ENCODE measurements around the gene HTN3. TPM values are rescaled to one million over a fixed set of nuclear protein-coding genes. Genes with fewer than 3 reads are reported as not detected.
"Not testable (repeated sequence)": the region's sequence is repeated elsewhere in the genome, so short reads cannot be mapped to it uniquely, and the experiment has no call there.

The HTN3 gene
- total RNA-seq, 4 donors from 2014 or later, result not detected

DNA sequence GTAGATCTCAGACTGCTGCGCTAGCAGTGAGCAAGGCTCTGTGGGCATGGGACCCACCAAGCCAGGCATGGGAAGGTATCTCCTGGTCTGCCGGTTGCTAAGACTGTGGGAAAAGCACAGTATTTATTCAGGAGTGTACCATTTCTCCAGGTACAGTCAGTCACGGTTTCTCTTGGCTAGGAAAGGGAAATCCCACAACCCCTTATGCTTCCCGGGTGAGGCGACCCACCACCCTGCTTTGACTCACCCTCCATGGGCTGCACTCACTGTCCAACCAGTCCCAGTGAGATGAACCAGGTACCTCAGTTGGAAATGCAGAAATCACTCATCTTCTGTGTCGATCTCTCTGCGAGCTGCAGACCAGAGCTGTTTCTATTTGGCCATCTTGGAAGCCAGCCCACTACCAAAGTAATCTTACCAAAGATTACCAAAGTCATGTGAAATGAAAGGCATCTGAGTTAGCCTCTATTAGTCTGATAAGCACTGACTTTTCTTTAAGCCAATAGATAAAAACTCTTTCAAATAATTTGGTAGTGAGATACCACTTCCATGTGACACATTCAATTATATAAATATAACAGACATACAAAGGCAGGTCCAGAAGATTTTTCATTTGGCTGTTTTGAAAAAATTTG lies 13.5 kb downstream of the HTN3 start:
- intact Hi-C loops (cut with DNase I; ENCODE audit: low total_unique reads), result no loop called here
- WGBS, 2 donors, result 92 to 93% methylated on average over 7 of the region's 7 CpGs
- DNase-seq (ENCODE audit: low spot score in 2 of 2), result no peak
- H3K4me3 ChIP-seq (ENCODE audit: low read depth, poor library complexity, severe bottlenecking), result no peak overlapping the region
- no peak for TF ChIP-seq POLR2A (IDR thresholded peaks at IDR 0.05)
- TF ChIP-seq, protein P1, sequence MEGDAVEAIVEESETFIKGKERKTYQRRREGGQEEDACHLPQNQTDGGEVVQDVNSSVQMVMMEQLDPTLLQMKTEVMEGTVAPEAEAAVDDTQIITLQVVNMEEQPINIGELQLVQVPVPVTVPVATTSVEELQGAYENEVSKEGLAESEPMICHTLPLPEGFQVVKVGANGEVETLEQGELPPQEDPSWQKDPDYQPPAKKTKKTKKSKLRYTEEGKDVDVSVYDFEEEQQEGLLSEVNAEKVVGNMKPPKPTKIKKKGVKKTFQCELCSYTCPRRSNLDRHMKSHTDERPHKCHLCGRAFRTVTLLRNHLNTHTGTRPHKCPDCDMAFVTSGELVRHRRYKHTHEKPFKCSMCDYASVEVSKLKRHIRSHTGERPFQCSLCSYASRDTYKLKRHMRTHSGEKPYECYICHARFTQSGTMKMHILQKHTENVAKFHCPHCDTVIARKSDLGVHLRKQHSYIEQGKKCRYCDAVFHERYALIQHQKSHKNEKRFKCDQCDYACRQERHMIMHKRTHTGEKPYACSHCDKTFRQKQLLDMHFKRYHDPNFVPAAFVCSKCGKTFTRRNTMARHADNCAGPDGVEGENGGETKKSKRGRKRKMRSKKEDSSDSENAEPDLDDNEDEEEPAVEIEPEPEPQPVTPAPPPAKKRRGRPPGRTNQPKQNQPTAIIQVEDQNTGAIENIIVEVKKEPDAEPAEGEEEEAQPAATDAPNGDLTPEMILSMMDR (IDR thresholded peaks at IDR 0.05), result no peak

DNA sequence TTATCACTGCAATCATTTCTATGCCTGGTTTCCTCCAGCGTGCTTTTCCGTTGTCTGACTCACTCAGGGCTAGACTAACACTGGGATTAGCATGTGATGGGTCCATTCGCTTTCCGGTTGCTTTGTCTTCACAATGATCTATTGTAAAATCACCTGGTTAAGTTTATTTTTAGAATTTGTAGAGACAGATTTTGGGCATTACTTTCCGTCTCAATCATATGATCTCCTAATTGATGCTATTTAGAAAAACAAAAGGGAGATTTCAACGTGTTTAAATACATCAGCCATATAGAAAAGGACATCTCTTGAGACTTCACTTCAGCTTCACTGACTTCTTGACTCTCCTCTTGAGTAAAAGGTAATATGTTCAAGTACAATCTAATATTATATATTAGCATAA lies 21.9 kb downstream of the HTN3 start, which contains the start of gene HTN1:
Gene HTN1 (plus strand): TSS at position 301 of the 400 bp plus-strand sequence. CDS start 2,639 bp downstream, outside the sequence.
- H3K4me3 ChIP-seq (ENCODE audit: low read depth, poor library complexity, severe bottlenecking); DNase-seq (ENCODE audit: low spot score in 2 of 2); intact Hi-C loops (cut with DNase I; ENCODE audit: low total_unique reads): not testable (repeated sequence)
- WGBS, 2 donors, result 77 to 81% methylated on average over 6 of the region's 6 CpGs

DNA sequence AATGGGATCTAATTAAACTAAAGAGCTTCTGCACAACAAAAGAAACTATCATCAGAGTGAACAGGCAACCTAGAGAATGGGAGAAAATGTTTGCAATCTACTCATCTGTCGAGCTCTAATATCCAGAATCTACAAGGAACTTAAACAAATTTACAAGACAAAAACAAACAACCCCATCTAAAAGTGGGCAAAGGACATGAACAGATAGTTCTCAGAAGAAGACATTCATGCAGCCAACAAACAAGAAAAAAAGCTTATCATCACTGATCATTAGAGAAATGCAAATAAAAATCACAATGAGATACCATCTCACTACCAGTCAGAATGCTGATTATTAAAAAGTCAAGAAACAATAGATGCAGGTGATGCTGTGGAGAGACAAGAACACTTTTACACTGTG lies 28.3 kb downstream of the HTN3 start:
- H3K4me3 ChIP-seq (ENCODE audit: low read depth, poor library complexity, severe bottlenecking); intact Hi-C loops (cut with DNase I; ENCODE audit: low total_unique reads); DNase-seq (ENCODE audit: low spot score in 2 of 2): not testable (repeated sequence)
- 82 to 88% methylated on average over 1 of the region's 1 CpG for WGBS, 2 donors

DNA sequence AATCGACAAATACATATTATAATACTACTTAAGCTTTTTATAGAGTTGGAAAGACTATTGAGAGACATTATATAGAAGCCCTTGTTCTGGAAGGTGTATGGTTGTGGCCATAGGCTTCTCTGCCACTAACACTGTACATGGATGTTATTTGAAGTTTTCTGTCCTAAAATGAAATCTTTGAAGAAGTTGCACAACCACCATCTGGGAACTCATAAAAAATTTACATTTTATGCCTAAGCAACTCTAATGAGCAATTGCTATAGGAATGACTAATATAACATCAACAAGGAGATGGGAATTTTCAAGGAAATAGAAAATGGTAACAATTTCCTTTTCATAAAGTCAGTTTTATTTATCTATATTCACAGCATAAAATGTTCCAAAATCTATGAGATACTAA lies 29.4 kb downstream of the HTN3 start:
- DNase-seq (ENCODE audit: low spot score in 2 of 2), result no peak
- WGBS, 2 donors, result 79 to 91% methylated on average over 1 of the region's 1 CpG
- no peak overlapping the region for H3K4me3 ChIP-seq (ENCODE audit: low read depth, poor library complexity, severe bottlenecking)
- TF ChIP-seq POLR2A (IDR thresholded peaks at IDR 0.05), result no peak
- TF ChIP-seq, protein P1 (IDR thresholded peaks at IDR 0.05), result no peak
- intact Hi-C loops (cut with DNase I; ENCODE audit: low total_unique reads), result no loop called here

DNA sequence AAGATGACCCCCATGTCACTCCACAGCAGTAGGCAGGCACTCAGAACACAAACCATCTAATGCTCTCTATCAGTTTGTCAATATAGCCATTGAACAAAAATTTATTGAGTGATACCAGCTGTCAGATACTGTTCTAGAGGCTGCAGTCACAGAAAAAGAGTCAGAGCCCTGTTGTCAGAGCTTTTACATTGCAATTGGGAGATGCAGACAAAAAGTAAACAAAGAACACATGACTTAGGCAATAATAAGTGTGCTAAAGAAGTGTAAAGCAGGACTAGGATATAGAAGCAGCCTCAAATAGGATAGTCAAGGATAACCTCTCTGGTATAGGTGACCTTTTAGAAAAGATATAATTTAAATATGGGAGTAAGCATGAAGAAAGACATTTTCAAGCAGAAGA lies 30.9 kb downstream of the HTN3 start:
- DNase-seq (ENCODE audit: low spot score in 2 of 2), result no peak
- intact Hi-C loops (cut with DNase I; ENCODE audit: low total_unique reads), result no loop called here
- TF ChIP-seq POLR2A (IDR thresholded peaks at IDR 0.05), result no peak
- TF ChIP-seq, protein P1 (IDR thresholded peaks at IDR 0.05), result no peak
- H3K4me3 ChIP-seq (ENCODE audit: low read depth, poor library complexity, severe bottlenecking), result no peak overlapping the region

DNA sequence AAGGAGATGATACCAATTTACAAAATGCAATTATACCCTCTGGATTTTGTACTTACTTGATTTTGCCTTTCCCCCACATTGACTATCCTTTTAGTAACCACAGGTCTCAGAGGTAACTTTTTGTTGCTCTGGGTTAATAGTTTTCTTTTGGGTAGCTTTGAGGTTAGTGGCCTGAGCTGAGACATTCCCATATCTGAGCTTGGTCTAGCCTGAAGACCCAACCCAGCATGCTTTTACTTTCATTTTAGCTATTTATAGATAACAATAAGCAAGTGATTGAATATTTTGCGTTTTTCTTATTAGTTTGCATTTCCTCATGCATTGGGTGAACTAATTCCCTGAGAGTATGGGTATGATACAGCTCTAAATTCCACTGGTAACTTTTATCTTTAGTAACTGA lies 33.7 kb downstream of the HTN3 start:
- 46 to 71% methylated on average over 1 of the region's 1 CpG for WGBS, 2 donors
- no peak for DNase-seq (ENCODE audit: low spot score in 2 of 2)
- TF ChIP-seq, protein P1 (IDR thresholded peaks at IDR 0.05), result no peak
- no peak for TF ChIP-seq POLR2A (IDR thresholded peaks at IDR 0.05)
- no peak overlapping the region for H3K4me3 ChIP-seq (ENCODE audit: low read depth, poor library complexity, severe bottlenecking)
- intact Hi-C loops (cut with DNase I; ENCODE audit: low total_unique reads), result no loop called here

DNA sequence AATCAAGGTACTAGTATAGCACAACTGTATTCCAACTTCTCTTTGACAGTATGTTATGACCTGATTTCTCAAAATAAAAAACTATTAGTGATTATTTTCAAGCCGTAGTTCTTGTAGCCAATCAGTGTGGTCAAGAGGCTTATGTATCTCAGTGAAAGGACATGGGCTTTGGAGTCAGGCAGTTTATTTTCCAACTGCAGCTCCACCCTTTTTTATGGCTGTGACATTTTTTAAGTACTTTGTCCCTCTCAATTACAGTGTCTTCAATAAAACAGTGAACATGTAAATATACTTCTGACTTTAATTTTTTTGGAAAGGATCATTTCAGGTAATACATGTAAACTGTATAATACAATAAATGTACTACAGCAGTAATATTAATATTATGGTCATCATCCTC lies 51.9 kb downstream of the HTN3 start:
- TF ChIP-seq, protein P1 (IDR thresholded peaks at IDR 0.05), result no peak
- no peak for TF ChIP-seq POLR2A (IDR thresholded peaks at IDR 0.05)
- H3K4me3 ChIP-seq (ENCODE audit: low read depth, poor library complexity, severe bottlenecking), result no peak overlapping the region
- WGBS, 2 donors, result 64 to 75% methylated on average over 1 of the region's 1 CpG
- no peak for DNase-seq (ENCODE audit: low spot score in 2 of 2)
- intact Hi-C loops (cut with DNase I; ENCODE audit: low total_unique reads), result no loop called here

Data from lower leg skin (tissue), 4 donors.